ENCODE results near the gene ASB7. TPM values are rescaled to one million over a fixed set of nuclear protein-coding genes. Genes with fewer than 3 reads are reported as not detected.

The ASB7 gene
- 7.9 and 9.5 TPM in 2 replicates for total RNA-seq

GRCh38 chr15:100602064-100602822, at the start of gene ASB7, which contains the start of gene LINS1:
ASB7 (plus strand) TSS chr15:100602589; CDS start chr15:100612217, 9,628 bp downstream.
LINS1 (minus strand) TSS chr15:100602184; CDS start chr15:100580842, 21,342 bp downstream.
- peak; percentile 98 for DNase-seq (ENCODE audit: low read depth)
- peak within 1 kb of the TSS; percentile 93 for H3K4me3 ChIP-seq (ENCODE audit: low read depth, low read length)
- TF ChIP-seq CTCF (conservative IDR thresholded peaks at IDR 0.05; ENCODE audit: low read depth, low read length) = no peak

DNA sequence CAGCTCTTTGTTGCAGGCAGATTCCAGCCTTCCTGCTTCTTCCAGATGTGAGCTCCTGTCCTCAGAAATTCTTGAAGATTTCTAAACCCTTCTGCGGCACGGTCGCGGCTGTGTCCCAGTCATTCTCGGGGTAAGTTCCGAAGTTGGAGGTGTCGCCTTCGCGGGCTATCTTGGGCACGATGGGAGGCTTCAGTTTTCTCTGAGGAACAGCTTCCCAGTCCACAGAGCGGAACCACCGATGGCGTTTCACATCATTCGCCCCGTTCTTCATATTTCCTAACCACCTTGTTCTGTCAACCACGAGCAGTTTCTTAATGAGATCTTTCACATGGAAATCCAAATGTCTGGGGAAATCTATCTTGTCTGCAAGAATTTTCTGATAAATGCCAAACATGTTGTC, 48.9 kb upstream of the ASB7 start:
- no peak overlapping the region for H3K4me3 ChIP-seq (ENCODE audit: low read depth, low read length)
- TF ChIP-seq CTCF (conservative IDR thresholded peaks at IDR 0.05; ENCODE audit: low read depth, low read length) = no peak
- no peak for DNase-seq (ENCODE audit: low read depth)

GRCh38 chr15:100558771-100559254, 43.6 kb upstream of the ASB7 start:
- no peak for DNase-seq (ENCODE audit: low read depth)
- H3K4me3 ChIP-seq (ENCODE audit: low read depth, low read length) = no peak overlapping the region
- no peak for TF ChIP-seq CTCF (conservative IDR thresholded peaks at IDR 0.05; ENCODE audit: low read depth, low read length)

- no peak for TF ChIP-seq CTCF (conservative IDR thresholded peaks at IDR 0.05; ENCODE audit: low read depth, low read length)
- peak; percentile 4 for DNase-seq (ENCODE audit: low read depth)
Measured at GRCh38 chr15:100559330-100559729, 43.1 kb upstream of the ASB7 start.

GRCh38 chr15:100560323-100560722, 42.1 kb upstream of the ASB7 start:
- H3K4me3 ChIP-seq (ENCODE audit: low read depth, low read length) = no peak overlapping the region
- no peak for TF ChIP-seq CTCF (conservative IDR thresholded peaks at IDR 0.05; ENCODE audit: low read depth, low read length)
- DNase-seq (ENCODE audit: low read depth) = no peak

More at GRCh38 chr15:100559330-100559729, 43.1 kb upstream of the ASB7 start:
- no peak overlapping the region for H3K4me3 ChIP-seq (ENCODE audit: low read depth, low read length)

DNA sequence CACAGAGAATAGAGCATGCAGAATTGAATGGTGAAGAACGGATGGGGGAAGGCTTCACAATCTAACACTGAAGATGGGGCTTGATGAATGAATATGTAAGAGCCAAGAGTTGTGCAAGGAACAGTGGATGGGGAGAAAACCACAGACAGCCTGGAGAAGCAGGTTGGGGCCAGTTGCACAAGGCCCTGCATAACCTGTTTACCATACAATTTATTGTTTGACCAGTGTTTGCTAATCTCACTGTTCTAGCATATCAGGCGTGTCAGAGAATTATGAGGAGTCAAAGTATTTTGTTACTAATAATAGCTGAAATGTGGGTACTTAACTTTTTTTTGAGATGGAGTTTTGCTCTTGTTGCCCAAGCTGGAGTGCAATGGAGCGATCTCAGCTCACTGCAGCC, 36.8 kb upstream of the ASB7 start:
- no peak for TF ChIP-seq CTCF (conservative IDR thresholded peaks at IDR 0.05; ENCODE audit: low read depth, low read length)
- H3K4me3 ChIP-seq (ENCODE audit: low read depth, low read length) = no peak overlapping the region
- DNase-seq (ENCODE audit: low read depth) = no peak

All from epithelial cell of proximal tubule (primary cell).